GM06990 (cell line): Measurements from ENCODE around the gene SPATA25.

Experiments used
- DNase-seq: peaks from one replicate; pipeline ENCODE4 v3.0.0-alpha.2; 2011; ENCODE audit not compliant: insufficient read length; ENCODE audit errors: extremely low read depth
- H3K27me3 ChIP-seq: replicated peaks from 2 replicates; pipeline ENCODE4 v1.6.0; 2011; ENCODE audit warnings: low read length; ENCODE audit not compliant: control insufficient read depth, insufficient read depth
- H3K36me3 ChIP-seq: 2 replicates; pipeline ENCODE4 v1.5.1; 2011; ENCODE audit warnings: low read length; ENCODE audit not compliant: control insufficient read depth, insufficient read depth
- H3K4me3 ChIP-seq: replicated peaks from 2 replicates; pipeline ENCODE4 v1.5.1; 2011; ENCODE audit warnings: low read depth, mild to moderate bottlenecking, control low read depth, low read length
- CTCF ChIP-seq: IDR thresholded peaks from 2 replicates; pipeline ENCODE4 v1.5.1; 2011; ENCODE audit warnings: low read length, control low read depth, mild to moderate bottlenecking, inconsistent platforms; ENCODE audit not compliant: insufficient read depth, poor library complexity, severe bottlenecking

Gene SPATA25

GRCh38 chr20:45896641-45897161 lies 9.3 kb upstream of the SPATA25 start:
- Histone ChIP-seq H3K36me3 (peaks cover 23% of the 10 kb centered on the region), H3K27me3 (no peaks in the 10 kb centered on the region), H3K4me3 (no peak overlapping the region)
- TF ChIP-seq CTCF, result no peak
- no peak for DNase-seq

- no peak for DNase-seq
- no peak for TF ChIP-seq CTCF
- Histone ChIP-seq H3K36me3 (peaks cover 22% of the 10 kb centered on the region), H3K27me3 (no peaks in the 10 kb centered on the region), H3K4me3 (no peak overlapping the region)
Measured at GRCh38 chr20:45894797-45895196, 7.4 kb upstream of the SPATA25 start.

- Histone ChIP-seq H3K36me3 (peaks cover 22% of the 10 kb centered on the region), H3K27me3 (no peaks in the 10 kb centered on the region), H3K4me3 (no peak overlapping the region)
- no peak for TF ChIP-seq CTCF
- no peak for DNase-seq
Measured at GRCh38 chr20:45893831-45894230, 6.4 kb upstream of the SPATA25 start.

- no peak for TF ChIP-seq CTCF
- Histone ChIP-seq H3K4me3 (no peak overlapping the region), H3K27me3 (no peaks in the 10 kb centered on the region), H3K36me3 (peaks cover 22% of the 10 kb centered on the region)
- no peak for DNase-seq
Measured at GRCh38 chr20:45892828-45893500, 5.5 kb upstream of the SPATA25 start.

GRCh38 chr20:45892049-45892825 lies 4.8 kb upstream of the SPATA25 start:
- Histone ChIP-seq H3K27me3 (no peaks in the 10 kb centered on the region), H3K36me3 (peaks cover 19% of the 10 kb centered on the region), H3K4me3 (peak overlapping the region; percentile 80)
- DNase-seq, result no peak
- TF ChIP-seq CTCF, result no peak
